ENCODE data around the gene NMT2.

NMT2 gene

DNA sequence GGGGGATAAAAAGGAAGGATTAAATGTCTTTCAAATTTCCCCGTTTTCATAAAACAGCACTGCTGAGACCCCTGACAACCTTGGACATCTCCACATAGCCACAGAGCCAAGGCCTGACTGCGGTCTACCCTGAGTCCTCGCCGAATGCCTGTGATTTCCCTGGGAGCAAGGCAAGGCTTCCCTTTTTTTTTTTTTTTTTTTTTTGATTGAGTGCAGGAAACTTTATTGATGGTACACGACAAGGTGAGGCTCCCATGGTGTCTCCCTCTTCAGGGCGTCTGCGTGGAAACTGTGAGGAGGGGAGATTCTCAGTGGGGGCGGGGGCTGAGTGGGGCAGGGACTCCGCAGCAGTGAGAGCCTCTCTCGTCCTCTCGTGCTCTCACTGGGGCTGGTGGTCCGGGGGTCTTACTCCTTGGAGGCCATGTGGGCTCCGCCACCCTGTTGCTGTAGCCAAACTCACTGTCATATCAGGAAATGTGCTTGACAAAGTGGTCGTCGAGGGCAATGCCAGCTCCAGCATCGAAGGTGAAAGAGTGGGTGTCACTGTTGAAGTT lies 75.6 kb downstream of the NMT2 start:
- DNase-seq (ENCODE audit: low spot score): no peak

DNA sequence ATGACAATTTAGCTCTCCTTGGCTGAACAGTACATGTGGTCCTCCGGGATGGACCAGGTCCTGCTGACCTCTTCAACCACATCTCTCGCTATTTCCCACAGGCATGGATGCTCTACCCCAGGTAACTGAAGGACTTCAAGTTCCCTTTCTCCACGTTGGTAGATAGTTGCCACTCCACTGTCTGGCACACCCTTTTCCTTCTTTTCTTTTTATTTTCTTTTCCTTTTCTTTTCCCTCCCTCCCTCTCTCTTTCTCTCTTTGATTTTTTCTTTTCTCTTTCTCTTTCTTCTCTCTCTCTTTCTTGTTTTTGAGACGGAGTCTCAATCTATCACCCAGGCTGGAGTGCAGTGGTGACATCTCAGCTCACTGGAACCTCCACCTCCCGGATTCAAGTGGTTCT lies 77.1 kb downstream of the NMT2 start:
- no peak for DNase-seq (ENCODE audit: low spot score)

DNA sequence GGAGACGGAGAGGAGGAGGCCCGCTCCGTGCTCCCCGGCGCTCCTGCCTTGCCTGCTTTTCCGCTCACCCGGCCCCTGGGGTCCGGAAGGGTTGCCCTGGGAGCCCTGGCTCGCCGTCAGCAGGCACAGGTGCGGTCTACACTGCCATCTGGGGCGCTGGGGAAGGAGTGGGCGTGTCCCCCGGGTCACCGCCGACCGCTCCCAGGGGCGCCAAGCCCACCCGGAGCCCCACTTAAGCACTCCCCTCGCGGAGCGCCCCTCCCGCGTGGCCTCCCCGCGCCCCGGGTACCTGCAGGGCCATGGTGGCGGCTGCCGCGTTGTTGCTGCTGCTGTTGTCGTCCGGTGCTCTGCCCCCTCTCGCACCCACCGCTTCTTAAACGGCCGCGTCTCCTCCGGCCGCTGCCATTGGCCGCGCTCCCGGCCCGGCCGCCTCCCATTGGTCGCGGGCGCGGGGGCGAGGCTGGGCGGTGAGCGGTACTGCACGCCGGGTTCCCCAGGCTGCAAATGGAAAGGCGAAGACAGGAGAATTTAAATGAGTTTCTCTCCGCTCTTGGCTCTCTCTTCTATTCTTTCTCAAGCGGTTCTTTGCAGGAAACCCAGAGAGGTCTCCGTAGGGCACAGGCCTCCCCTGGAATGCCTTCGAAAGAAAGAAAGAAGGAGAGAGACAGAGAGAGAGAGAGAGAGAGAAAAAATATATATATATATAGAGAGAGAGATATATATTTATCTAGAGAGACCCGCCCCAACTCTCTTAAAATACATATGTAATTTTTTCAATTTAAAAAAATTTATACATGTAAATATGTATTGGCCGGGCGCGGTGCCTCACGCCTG lies 79.8 kb downstream of the NMT2 start, which contains the start of gene ACBD7:
Gene ACBD7 (minus strand): TSS at position 349 of the 834 bp plus-strand sequence. CDS start 48 bp downstream, at position 301.
- DNase-seq (ENCODE audit: low spot score): peak; percentile 98

DNA sequence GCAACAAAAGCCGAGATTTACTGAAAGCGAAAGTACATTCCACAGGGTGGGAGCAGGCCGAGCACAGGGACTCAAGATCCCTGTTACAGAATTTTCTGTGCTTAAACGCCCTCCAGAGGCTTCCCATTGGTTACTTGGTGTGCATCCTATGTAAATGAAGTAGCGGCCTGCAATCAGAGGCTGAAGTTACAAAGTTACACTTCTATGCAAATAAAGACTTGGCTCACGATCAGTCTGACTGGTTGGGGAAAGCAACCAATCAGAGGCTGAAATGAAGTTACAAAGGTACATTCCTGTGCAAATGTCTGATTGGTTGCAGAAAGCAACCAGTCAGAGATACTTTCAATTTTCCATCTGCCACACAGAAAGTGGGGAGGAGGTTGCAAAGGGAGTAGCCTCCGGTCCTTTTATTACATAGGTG lies 84.0 kb downstream of the NMT2 start:
- DNase-seq (ENCODE audit: low spot score): no peak

DNA sequence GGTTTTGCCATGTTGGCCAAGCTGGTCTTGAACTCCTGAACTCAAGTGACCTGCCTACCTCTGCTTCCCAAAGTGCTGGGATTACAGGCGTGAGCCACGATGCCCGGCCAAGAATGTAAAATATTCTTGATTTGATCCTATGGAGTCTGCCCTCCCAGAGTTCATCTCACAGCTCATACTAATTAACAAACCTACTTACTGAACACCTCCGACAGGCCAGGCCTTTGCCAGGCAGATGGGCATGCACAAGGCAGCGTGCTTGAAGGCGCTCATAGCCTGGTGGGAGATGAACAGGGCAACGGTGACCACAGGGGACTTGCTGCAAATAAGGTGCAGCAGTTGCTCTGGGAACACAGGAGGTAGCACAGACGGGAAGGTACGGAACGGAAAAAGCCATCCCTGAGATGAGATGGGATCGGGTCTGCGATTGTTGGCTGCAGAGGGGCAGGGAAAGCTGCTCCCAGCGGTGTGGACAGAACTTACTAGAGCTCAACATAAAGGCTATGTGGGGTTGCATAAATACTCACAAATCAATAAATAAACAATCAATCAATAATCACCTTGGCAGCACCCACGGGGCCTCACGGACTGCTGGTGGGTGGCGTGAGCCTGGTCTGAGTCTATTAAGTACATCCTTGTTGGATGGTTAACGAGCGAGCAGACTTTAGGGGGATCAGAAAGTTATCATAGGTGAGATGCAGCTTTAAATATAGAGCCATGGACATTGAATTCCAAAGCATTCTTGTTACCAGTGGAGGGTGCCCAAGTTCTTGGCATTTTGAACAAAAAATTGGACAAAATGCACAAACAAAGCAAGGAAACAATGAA lies 84.6 kb downstream of the NMT2 start:
- no peak for DNase-seq (ENCODE audit: low spot score)

DNA sequence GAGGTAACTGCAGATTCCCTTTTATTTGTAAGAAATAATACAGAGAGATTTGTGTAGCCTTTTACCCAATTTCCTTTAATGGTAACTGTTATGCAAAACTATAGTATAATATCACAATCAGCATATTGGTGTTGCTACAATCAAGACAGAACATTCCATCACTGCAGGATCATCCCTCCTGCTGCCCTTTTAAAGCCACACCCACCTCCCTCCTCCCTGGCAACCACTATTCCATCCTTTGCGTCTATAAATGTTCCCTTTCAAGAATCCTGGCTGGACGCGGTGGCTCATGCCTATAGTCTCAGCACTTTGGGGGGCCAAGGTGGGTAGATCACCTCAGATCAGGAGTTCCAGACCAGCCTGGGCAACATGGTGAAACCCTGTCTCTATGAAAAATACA lies 93.1 kb downstream of the NMT2 start:
- DNase-seq (ENCODE audit: low spot score): no peak

DNA sequence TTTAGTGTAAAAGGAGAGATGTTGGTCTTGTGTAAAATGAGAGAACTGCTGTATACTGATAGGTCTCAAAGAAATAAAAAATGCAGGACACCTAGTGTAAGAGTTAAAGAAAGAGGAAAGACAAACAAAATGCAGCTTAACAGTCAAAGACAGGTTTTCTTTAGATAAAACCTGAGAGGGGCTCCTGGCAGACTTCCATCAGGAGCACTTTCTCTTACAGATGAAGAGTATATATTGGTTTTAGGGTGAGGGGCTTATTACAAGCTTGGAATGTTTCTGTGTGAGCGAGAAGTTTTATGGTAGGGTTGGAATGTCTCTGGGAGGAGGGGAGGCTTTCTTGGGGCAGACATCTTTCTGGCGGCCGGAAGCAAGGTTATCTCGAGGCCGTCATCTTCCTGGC lies 96.1 kb downstream of the NMT2 start:
- no peak for DNase-seq (ENCODE audit: low spot score)

DNA sequence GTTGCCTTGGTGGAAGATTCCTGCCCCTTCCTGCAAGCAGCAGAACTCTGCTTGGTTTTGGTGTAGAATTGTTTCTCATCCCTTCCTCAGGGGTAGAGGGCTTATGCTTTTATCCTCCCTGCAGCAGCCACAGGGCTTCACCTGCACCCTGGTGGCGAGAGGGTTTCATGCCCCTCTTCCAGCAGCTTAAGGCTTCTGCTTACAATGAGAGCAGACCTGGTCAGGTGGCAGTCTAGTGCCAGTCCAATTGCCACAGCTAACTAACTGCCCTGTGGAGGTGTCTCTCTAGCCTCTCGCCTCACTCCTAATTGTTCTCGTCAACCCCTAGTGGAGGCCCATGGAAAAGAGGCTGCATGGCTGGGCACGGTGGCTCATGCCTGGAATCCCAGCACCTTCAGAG lies 99.3 kb downstream of the NMT2 start:
- no peak for DNase-seq (ENCODE audit: low spot score)

DNA sequence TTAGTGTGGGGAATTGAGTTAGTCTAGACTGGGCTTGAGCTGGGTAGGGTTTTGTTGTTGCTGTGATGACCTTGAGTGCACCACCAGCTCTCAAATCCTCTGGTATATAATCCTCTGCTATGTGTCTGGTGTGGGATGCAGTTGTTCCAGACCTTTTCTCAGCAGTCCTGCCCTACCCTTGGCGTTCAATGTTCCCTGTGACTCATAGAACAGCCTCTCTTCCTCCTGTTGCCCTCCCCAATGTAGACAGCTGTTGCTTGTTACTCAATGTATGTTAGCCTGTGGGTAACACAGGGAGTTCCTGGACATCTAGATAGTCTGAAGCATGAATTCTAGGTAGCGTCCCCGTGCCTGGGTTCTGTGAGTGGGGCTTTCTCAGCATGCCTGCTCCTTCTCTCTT lies 99.7 kb downstream of the NMT2 start:
- no peak for DNase-seq (ENCODE audit: low spot score)

DNA sequence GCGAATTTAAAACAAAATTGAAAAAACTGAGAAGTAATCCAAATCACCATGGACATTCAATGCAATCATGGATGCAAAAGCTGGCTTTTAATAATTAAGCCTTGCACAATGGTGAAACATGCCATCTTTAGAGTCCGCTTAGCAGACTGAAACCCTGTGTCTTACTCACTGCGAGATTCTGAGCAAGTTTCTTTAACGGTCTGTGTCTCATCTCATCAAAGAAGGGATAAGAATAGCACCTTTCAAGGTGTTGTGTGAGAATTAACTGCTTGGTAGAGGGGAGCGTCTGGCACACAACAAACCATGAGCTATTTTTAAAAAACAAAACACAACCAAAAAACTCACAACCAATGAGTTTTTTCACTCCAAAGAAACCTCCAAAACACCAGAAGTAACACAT lies 101.3 kb downstream of the NMT2 start:
- DNase-seq (ENCODE audit: low spot score): no peak

DNA sequence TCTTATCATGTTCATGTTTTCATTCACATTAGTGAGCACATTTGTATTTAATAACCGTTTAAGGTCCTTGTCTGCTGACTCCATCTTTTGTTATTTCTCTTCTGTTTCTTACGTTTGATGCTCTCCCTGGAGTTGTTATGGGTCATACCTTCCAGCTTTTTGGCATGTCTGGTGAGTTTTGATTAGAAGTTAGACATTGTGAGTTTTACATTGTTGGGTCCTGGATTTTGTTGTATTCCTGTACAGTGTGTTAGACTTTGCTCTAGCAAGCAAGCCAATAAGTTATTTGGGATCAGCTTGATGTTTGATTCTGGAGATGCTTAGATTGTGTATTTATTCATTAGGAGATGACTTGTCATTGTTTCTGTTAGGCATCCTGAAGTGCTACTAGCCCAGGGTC lies 107.9 kb downstream of the NMT2 start:
- DNase-seq (ENCODE audit: low spot score): no peak

DNA sequence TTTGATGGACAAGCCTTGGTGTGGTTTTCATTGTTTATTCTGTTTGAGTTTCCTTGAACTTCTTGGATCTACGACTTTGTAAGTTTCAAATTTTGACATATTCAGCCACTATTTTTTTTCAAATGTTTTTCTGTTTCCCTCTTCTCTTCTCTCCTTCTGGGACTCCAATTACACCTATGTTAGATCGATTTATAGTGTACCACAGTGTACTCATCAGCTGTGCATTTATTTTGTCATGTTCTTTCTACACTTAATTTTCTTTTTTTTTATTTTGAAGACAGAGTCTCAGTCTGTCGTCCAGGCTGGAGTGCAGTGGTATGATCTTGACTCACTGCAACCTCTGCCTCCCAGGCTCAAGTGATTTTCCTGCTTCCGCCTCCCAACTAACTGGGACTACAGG lies 108.6 kb downstream of the NMT2 start:
- no peak for DNase-seq (ENCODE audit: low spot score)

DNA sequence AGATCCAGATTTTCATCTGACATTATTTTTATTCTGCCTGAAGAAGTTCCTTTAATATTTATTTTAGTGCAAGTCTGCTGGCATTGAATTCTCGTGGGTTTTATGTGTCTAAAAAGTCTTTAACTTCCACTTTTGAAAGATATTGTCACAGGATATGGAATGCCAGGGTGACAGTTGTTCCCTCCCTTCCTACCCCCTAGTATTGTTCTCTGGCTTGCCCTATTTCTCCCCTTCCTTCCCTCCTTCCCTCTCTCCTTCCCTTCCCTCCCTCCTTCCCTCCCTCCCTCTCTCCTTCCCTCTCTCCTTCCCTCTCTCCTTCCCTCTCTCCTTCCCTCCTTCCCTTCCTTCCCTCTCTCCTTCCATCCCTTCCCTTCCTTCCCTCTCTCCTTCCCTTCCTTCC lies 109.8 kb downstream of the NMT2 start:
- no peak for DNase-seq (ENCODE audit: low spot score)
